K562 (cell line): Measurements from ENCODE around the gene SRD5A2. TPM values are rescaled to one million over a fixed set of nuclear protein-coding genes. Genes with fewer than 3 reads are reported as not detected.

ENCODE experiments used
- ATAC-seq: fragments of 200-7000 bp; cut with Tn5 transposase; 3 replicates; pipeline ENCODE4 v1.9.1; 2020; ENCODE audit warnings: moderate library complexity
- BruUV-seq: library from RNA; stranded (reverse); fragments of 400-500 nt; replicated peaks from 2 replicates; lab custom pipeline; 2021; lab: Mats Ljungman, UMichigan
- CTCF ChIA-PET: fragments of 300-600 bp; formaldehyde crosslinking; extraction: SDS; loops from one replicate; lab custom pipeline; 2021; ENCODE audit warnings: low intra/inter-chr PET ratio; lab: Yijun Ruan, JAX
- POLR2A ChIA-PET: fragments of 300-600, 350-650 bp; sonication (Branson Sonifier 250); formaldehyde crosslinking; extraction: SDS; loops from one replicate; lab custom pipeline; 2021; ENCODE audit warnings: antibody characterized with exemption, inconsistent platforms; lab: Yijun Ruan, JAX
- DNase-seq, 4 experiments: peaks; one replicate each; pipeline versions ENCODE4 v3.0.0 to v3.0.0-alpha.2; 2011 to 2018; ENCODE audit warnings: low spot score in 3 of 4, mixed read lengths in 3 of 4; ENCODE audit errors: extremely low read depth in 1 of 4
- FAIRE-seq: peaks from 2 replicates; lab custom pipeline; 2011; peaks lifted over from hg19 to GRCh38; lab: Jason Lieb, UNC
- H2AFZ ChIP-seq: 2 replicates; pipeline ENCODE4 v1.6.0; 2011; ENCODE audit warnings: low read depth, low read length, control low read depth, inconsistent platforms
- H3K27ac ChIP-seq: fragments of 200-600 bp; 3 replicates; pipeline ENCODE4 v1.8.0; 2011; ENCODE audit warnings: low read depth, mild to moderate bottlenecking, control low read depth, inconsistent platforms, low read length, moderate library complexity, mixed read lengths; ENCODE audit errors: extremely low read depth
- H3K27me3 ChIP-seq, 2 experiments: fragments of 300-600 bp in 1 of 2; 2 replicates in 1 of 2; 3 replicates in 1 of 2; pipeline versions ENCODE4 v1.6.0 to v1.8.0; 2011; ENCODE audit warnings: inconsistent platforms in 2 of 2, low read length in 2 of 2, mild to moderate bottlenecking in 1 of 2, mixed read lengths in 1 of 2, moderate library complexity in 1 of 2; ENCODE audit not compliant: control insufficient read depth in 2 of 2, insufficient read depth in 2 of 2
- H3K36me3 ChIP-seq: fragments of 300-600 bp; 3 replicates; pipeline ENCODE4 v1.8.0; 2011; ENCODE audit warnings: mild to moderate bottlenecking, low read length, inconsistent platforms; ENCODE audit not compliant: control insufficient read depth, insufficient read depth
- H3K4me1 ChIP-seq, 2 experiments: fragments of 200-600 bp in 1 of 2; replicated peaks in 1 of 2; 2 replicates in 1 of 2; 3 replicates in 1 of 2; pipeline versions ENCODE4 v1.5.1 to v1.8.0; 2011; ENCODE audit warnings: inconsistent platforms in 2 of 2, low read length in 2 of 2, mild to moderate bottlenecking in 1 of 2, mixed read lengths in 1 of 2, moderate library complexity in 1 of 2; ENCODE audit not compliant: control insufficient read depth in 2 of 2, insufficient read depth in 2 of 2
- H3K4me2 ChIP-seq: 2 replicates; pipeline ENCODE4 v1.6.1; 2011; ENCODE audit warnings: low read length, control low read depth, inconsistent platforms, mixed read lengths; ENCODE audit not compliant: insufficient read depth
- H3K4me3 ChIP-seq: fragments of 200-600 bp; sonication (generic), shearing (Covaris generic); 2 replicates; pipeline ENCODE4 v1.5.1; 2016; ENCODE audit warnings: control low read depth, inconsistent platforms
- H3K79me2 ChIP-seq: fragments of 200-600 bp; 3 replicates; pipeline ENCODE4 v1.8.0; 2011; ENCODE audit warnings: low read length, inconsistent platforms; ENCODE audit not compliant: control insufficient read depth, insufficient read depth
- H3K9ac ChIP-seq, 2 experiments: 2 replicates each; pipeline versions ENCODE4 v1.6.0 to v1.6.1; 2011; ENCODE audit warnings: low read depth in 2 of 2, low read length in 2 of 2, control low read depth in 1 of 2, inconsistent platforms in 1 of 2, mild to moderate bottlenecking in 1 of 2, mixed read lengths in 1 of 2; ENCODE audit not compliant: insufficient read depth in 1 of 2
- H3K9me1 ChIP-seq: one replicate; pipeline ENCODE4 v1.6.0; 2011; ENCODE audit warnings: inconsistent platforms, mild to moderate bottlenecking, low read length, moderate library complexity; ENCODE audit not compliant: control insufficient read depth, insufficient read depth
- H3K9me3 ChIP-seq: replicated peaks from 2 replicates; pipeline ENCODE4 v1.5.1; 2011; ENCODE audit warnings: low read depth, low read length, inconsistent platforms; ENCODE audit not compliant: control insufficient read depth, insufficient read depth
- H4K20me1 ChIP-seq: replicated peaks from 2 replicates; pipeline ENCODE4 v1.6.1; 2011; ENCODE audit warnings: low read length, inconsistent platforms, mixed read lengths; ENCODE audit not compliant: control insufficient read depth, insufficient read depth
- NFIC ChIP-seq: fragments of 450-650 bp; IDR thresholded peaks from 2 replicates; pipeline ENCODE4 v1.6.1; 2017; ENCODE audit warnings: mild to moderate bottlenecking, inconsistent platforms
- WGBS: fragments of 100-300 bp; shearing (Covaris generic); methylation state at CpG from one replicate; pipeline ENCODE4 v1.1.6; 2016; ENCODE audit warnings: low coverage, mixed read lengths; ENCODE audit not compliant: insufficient coverage; ENCODE audit errors: missing lambda C conversion rate; 5-methylcytosine and 5-hydroxymethylcytosine counted together
- in situ Hi-C: fragments of 300-500 bp; cut with MboI; formaldehyde crosslinking; loops from 4 replicates; pipeline ENCODE4 v1.15.0; 2018; ENCODE audit warnings: inconsistent platforms, mixed read lengths
- intact Hi-C: fragments of 100-400 bp; cut with micrococcal nuclease; formaldehyde crosslinking; loops from 2 replicates; pipeline ENCODE4 v1.14.2; 2022
- polyA plus RNA-seq, 8 experiments: library from polyadenylated mRNA; depleted of rRNA in 4 of 8; stranded (reverse) in 5 of 8; unstranded in 3 of 8; fragments of >200 nt; fragmentation: Nextera tagmentation in 2 of 8; fragmentation: Illumina TruSeq in 1 of 8; extraction: Ambion mirVana in 2 of 8; extraction: Trizol in 1 of 8; gene quantifications; 2 replicates each; pipeline versions ENCODE4 v1.2.1 to v1.2.3, GENCODE V29; 2011 to 2014; ENCODE audit warnings: inconsistent platforms in 1 of 8, missing spikeins in 1 of 8
- total RNA-seq, 7 experiments: library from RNA; depleted of rRNA in 6 of 7; stranded (reverse); fragments of >200 nt in 6 of 7; fragmentation: Illumina TruSeq in 2 of 7; extraction: Trizol in 2 of 7; gene quantifications; 2 replicates each; pipeline versions ENCODE4 v1.2.1 to v1.2.3, GENCODE V29; 2011 to 2021; ENCODE audit warnings: low replicate concordance in 1 of 7
- TF ChIP-seq, protein P1 (sequence below): IDR thresholded peaks from 3 replicates; pipeline ENCODE4 v1.6.1; 2011; ENCODE audit warnings: borderline replicate concordance, mild to moderate bottlenecking, moderate library complexity; ENCODE audit not compliant: insufficient read length; ENCODE audit errors: extremely low read depth

The SRD5A2 gene
- total and polyA plus RNA-seq, 9 of the 15 experiments (the other 6 are each of a cell fraction or from before 2014, with no cell fraction given), result 0.03 TPM; not detected in 8

DNA sequence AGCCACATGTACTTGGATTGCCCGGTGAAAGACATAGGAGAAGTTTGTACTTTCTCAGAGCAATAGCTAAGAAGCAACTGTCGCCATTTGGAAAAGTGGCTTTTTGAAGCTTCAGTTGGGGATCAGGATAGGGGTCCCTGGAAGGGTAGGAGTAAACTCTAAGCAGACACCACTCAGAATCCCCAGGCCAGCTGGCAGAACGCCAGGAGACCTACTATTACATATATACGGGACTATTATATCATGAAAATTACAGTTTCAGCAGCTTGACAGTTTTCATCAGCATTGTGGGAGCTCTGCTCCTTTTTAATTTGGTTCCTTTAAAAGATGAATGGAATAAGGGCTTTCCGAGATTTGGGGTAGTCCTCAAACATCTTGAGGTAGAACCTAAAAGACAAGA, 54.9 kb downstream of the SRD5A2 start:
- 0% methylated on average over 5 of the region's 5 CpGs for WGBS
- intact Hi-C loops, result no loop called here
- TF ChIP-seq NFIC, result 0 out of 2 replicates have a peak, but pooled peaks have one; percentile 13
- TF ChIP-seq, protein P1, sequence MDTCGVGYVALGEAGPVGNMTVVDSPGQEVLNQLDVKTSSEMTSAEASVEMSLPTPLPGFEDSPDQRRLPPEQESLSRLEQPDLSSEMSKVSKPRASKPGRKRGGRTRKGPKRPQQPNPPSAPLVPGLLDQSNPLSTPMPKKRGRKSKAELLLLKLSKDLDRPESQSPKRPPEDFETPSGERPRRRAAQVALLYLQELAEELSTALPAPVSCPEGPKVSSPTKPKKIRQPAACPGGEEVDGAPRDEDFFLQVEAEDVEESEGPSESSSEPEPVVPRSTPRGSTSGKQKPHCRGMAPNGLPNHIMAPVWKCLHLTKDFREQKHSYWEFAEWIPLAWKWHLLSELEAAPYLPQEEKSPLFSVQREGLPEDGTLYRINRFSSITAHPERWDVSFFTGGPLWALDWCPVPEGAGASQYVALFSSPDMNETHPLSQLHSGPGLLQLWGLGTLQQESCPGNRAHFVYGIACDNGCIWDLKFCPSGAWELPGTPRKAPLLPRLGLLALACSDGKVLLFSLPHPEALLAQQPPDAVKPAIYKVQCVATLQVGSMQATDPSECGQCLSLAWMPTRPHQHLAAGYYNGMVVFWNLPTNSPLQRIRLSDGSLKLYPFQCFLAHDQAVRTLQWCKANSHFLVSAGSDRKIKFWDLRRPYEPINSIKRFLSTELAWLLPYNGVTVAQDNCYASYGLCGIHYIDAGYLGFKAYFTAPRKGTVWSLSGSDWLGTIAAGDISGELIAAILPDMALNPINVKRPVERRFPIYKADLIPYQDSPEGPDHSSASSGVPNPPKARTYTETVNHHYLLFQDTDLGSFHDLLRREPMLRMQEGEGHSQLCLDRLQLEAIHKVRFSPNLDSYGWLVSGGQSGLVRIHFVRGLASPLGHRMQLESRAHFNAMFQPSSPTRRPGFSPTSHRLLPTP, result no peak
- Histone ChIP-seq H3K27ac (no peak overlapping the region), H2AFZ (no peak overlapping the region), H3K36me3 (no peaks in the 10 kb centered on the region), H3K4me1 (no peaks in the 10 kb centered on the region), H3K9ac (no peak overlapping the region), H3K27me3 (peaks cover 0 to 4% of the 10 kb centered on the region in 2 experiments; a peak in 2 of 5 replicates), H3K4me2 (no peak overlapping the region), H4K20me1 (no peaks in the 10 kb centered on the region), H3K9me3 (no peaks in the 10 kb centered on the region), H3K9me1 (no peaks in the 10 kb centered on the region), H3K4me3 (no peak overlapping the region), H3K79me2 (no peaks in the 10 kb centered on the region)
- FAIRE-seq (no peak), DNase-seq (no peak), ATAC-seq (no peak)
- in situ Hi-C loops, result no loop called here
- CTCF ChIA-PET, result no interaction called here
- BruUV-seq, result no TSS peak
- POLR2A ChIA-PET, result no interaction called here
